Karpas-422 (cell line): ENCODE data around the gene DLG4. TPM values are rescaled to one million over a fixed set of nuclear protein-coding genes. Genes with fewer than 3 reads are reported as not detected.

Source experiments
- DNase-seq: peaks from one replicate; pipeline ENCODE4 v3.0.0-alpha.2; 2015
- H2AFZ ChIP-seq: fragments of 200-600 bp; sonication (generic); 2 replicates; pipeline ENCODE4 v1.6.1; 2014; ENCODE audit warnings: antibody characterized with exemption, low read length, mixed read lengths
- H3K27ac ChIP-seq: fragments of 200-600 bp; sonication (generic); 2 replicates; pipeline ENCODE4 v1.5.1; 2014; ENCODE audit warnings: mild to moderate bottlenecking, low read length, moderate library complexity
- H3K27me3 ChIP-seq: fragments of 200-600 bp; sonication (generic); 2 replicates; pipeline ENCODE4 v1.6.1; 2014; ENCODE audit warnings: low read length, mixed read lengths
- H3K36me3 ChIP-seq: fragments of 200-600 bp; sonication (generic); 2 replicates; pipeline ENCODE4 v1.6.1; 2014; ENCODE audit warnings: low read length, mixed read lengths; ENCODE audit not compliant: insufficient read depth
- H3K4me1 ChIP-seq: fragments of 200-600 bp; sonication (generic); 2 replicates; pipeline ENCODE4 v1.6.1; 2014; ENCODE audit warnings: mild to moderate bottlenecking, low read length, mixed read lengths
- H3K4me2 ChIP-seq: fragments of 200-600 bp; sonication (generic); 2 replicates; pipeline ENCODE4 v1.6.1; 2014; ENCODE audit warnings: low read length, low read depth, mild to moderate bottlenecking; ENCODE audit not compliant: poor library complexity, severe bottlenecking
- H3K4me3 ChIP-seq: fragments of 200-600 bp; sonication (generic); 2 replicates; pipeline ENCODE4 v1.5.1; 2014; ENCODE audit warnings: mild to moderate bottlenecking, antibody characterized with exemption, low read length, mixed read lengths
- H3K79me2 ChIP-seq: fragments of 200-600 bp; sonication (generic); 2 replicates; pipeline ENCODE4 v1.6.1; 2014; ENCODE audit warnings: mild to moderate bottlenecking, low read length, mixed read lengths
- H3K9ac ChIP-seq: fragments of 200-600 bp; sonication (generic); 2 replicates; pipeline ENCODE4 v1.6.0; 2014; ENCODE audit warnings: low read length
- H3K9me2 ChIP-seq: fragments of 200-600 bp; sonication (generic), shearing (Covaris generic); replicated peaks from 2 replicates; pipeline ENCODE4 v1.6.0; 2014; ENCODE audit warnings: mild to moderate bottlenecking, low read length, moderate library complexity; ENCODE audit not compliant: insufficient read depth
- H3K9me3 ChIP-seq: fragments of 300-700, 200-600 bp; sonication (generic); 2 replicates; pipeline ENCODE4 v1.6.1; 2014; ENCODE audit warnings: low read length, mixed read lengths
- H4K20me1 ChIP-seq: fragments of 200-600 bp; sonication (generic); 2 replicates; pipeline ENCODE4 v1.6.1; 2014; ENCODE audit warnings: mild to moderate bottlenecking, antibody characterized with exemption, low read length, low read depth; ENCODE audit not compliant: insufficient read depth
- total RNA-seq: library from RNA; depleted of rRNA; stranded (reverse); fragments of >200 nt; shearing (Covaris generic); gene quantifications from 2 replicates; pipeline ENCODE4 v1.2.3, GENCODE V29; 2014; ENCODE audit warnings: low replicate concordance

DLG4 gene
- total RNA-seq, 1 experiment from 2014 or later, result 8.5 TPM

GRCh38 chr17:7242717-7243452, 23.2 kb upstream of the DLG4 start:
- peak; percentile 97 for DNase-seq
- H3K9me3 ChIP-seq, result no peaks in the 10 kb centered on the region
- H3K9ac ChIP-seq, result peak overlapping the region; percentile 98
- no peaks in the 10 kb centered on the region for H3K9me2 ChIP-seq
- peak overlapping the region; percentile 76 for H3K4me2 ChIP-seq
- H2AFZ ChIP-seq, result peak overlapping the region; percentile 73; the same call in 1 of the 2 replicates
- H3K79me2 ChIP-seq, result peaks cover 39% of the 10 kb centered on the region
- H3K4me1 ChIP-seq, result peaks cover 31% of the 10 kb centered on the region
- peak overlapping the region; percentile 97 for H3K4me3 ChIP-seq
- no peaks in the 10 kb centered on the region for H4K20me1 ChIP-seq
- peaks cover 13% of the 10 kb centered on the region; the same call in 1 of the 2 replicates for H3K36me3 ChIP-seq
- H3K27ac ChIP-seq, result peak overlapping the region; percentile 76
- no peaks in the 10 kb centered on the region for H3K27me3 ChIP-seq

- Histone ChIP-seq H3K4me2 (peak within 1 kb of the TSS; percentile 76), H3K79me2 (peaks cover 37% of the 10 kb centered on the region), H3K27ac (peak within 1 kb of the TSS; percentile 76), H3K9me2 (no peaks in the 10 kb centered on the region), H3K9ac (peak within 1 kb of the TSS; percentile 98), H3K4me3 (peak within 1 kb of the TSS; percentile 97), H3K27me3 (no peaks in the 10 kb centered on the region), H4K20me1 (peaks cover 5% of the 10 kb centered on the region; the same call in 1 of the 2 replicates), H3K4me1 (peaks cover 37% of the 10 kb centered on the region), H3K36me3 (peaks cover 16% of the 10 kb centered on the region; the same call in 1 of the 2 replicates), H3K9me3 (no peaks in the 10 kb centered on the region), H2AFZ (peak within 1 kb of the TSS; percentile 73; the same call in 1 of the 2 replicates)
- peak; percentile 97 for DNase-seq
Observed at GRCh38 chr17:7241783-7242716, 22.4 kb upstream of the DLG4 start, which contains the start of gene GABARAP. GABARAP (minus strand) TSS chr17:7242449; CDS start chr17:7242330, 119 bp downstream.

- H3K4me3 ChIP-seq, result peak overlapping the region; percentile 97
- H3K9me3 ChIP-seq, result no peaks in the 10 kb centered on the region
- H3K4me1 ChIP-seq, result peaks cover 46% of the 10 kb centered on the region
- peak overlapping the region; percentile 76 for H3K4me2 ChIP-seq
- H2AFZ ChIP-seq, result no peak overlapping the region
- H3K27me3 ChIP-seq, result no peaks in the 10 kb centered on the region
- H3K9ac ChIP-seq, result peak overlapping the region; percentile 98
- peaks cover 34% of the 10 kb centered on the region for H3K79me2 ChIP-seq
- no peak for DNase-seq
- no peaks in the 10 kb centered on the region for H3K9me2 ChIP-seq
- H3K27ac ChIP-seq, result peak overlapping the region; percentile 76
- H3K36me3 ChIP-seq, result peaks cover 13% of the 10 kb centered on the region; the same call in 1 of the 2 replicates
- peaks cover 12% of the 10 kb centered on the region; the same call in 1 of the 2 replicates for H4K20me1 ChIP-seq
Observed at GRCh38 chr17:7241090-7241733, 21.6 kb upstream of the DLG4 start.

GRCh38 chr17:7240375-7240774, 20.7 kb upstream of the DLG4 start:
- Histone ChIP-seq H4K20me1 (peaks cover 12% of the 10 kb centered on the region; the same call in 1 of the 2 replicates), H3K27ac (peak overlapping the region; percentile 65), H3K4me3 (peak overlapping the region; percentile 66), H3K36me3 (peaks cover 12% of the 10 kb centered on the region; the same call in 1 of the 2 replicates), H3K9me2 (no peaks in the 10 kb centered on the region), H3K4me2 (peak overlapping the region; percentile 76), H3K4me1 (peaks cover 54% of the 10 kb centered on the region), H3K9ac (peak overlapping the region; percentile 67), H2AFZ (no peak overlapping the region), H3K79me2 (peaks cover 34% of the 10 kb centered on the region), H3K9me3 (no peaks in the 10 kb centered on the region), H3K27me3 (no peaks in the 10 kb centered on the region)
- peak; percentile 67 for DNase-seq

- Histone ChIP-seq H3K4me3 (peak within 1 kb of the TSS; percentile 98), H3K4me2 (peak within 1 kb of the TSS; percentile 90), H3K79me2 (peaks cover 34% of the 10 kb centered on the region), H3K27me3 (no peaks in the 10 kb centered on the region), H3K9ac (peak within 1 kb of the TSS; percentile 100), H2AFZ (0 out of 2 replicates have a peak within 1 kb of the TSS, but pooled peaks have one; percentile 51), H3K9me3 (no peaks in the 10 kb centered on the region), H4K20me1 (peaks cover 12% of the 10 kb centered on the region; the same call in 1 of the 2 replicates), H3K36me3 (peaks cover 12% of the 10 kb centered on the region; the same call in 1 of the 2 replicates), H3K9me2 (no peaks in the 10 kb centered on the region), H3K27ac (peak within 1 kb of the TSS; percentile 94), H3K4me1 (peaks cover 63% of the 10 kb centered on the region)
- peak; percentile 99 for DNase-seq
Observed at GRCh38 chr17:7239091-7240027, 19.7 kb upstream of the DLG4 start, which contains the start of gene PHF23. PHF23 (minus strand) TSS chr17:7239457; CDS start chr17:7239279, 178 bp downstream.

GRCh38 chr17:7238420-7239090, 18.9 kb upstream of the DLG4 start:
- H3K9me2 ChIP-seq, result no peaks in the 10 kb centered on the region
- H3K27me3 ChIP-seq, result no peaks in the 10 kb centered on the region
- H3K36me3 ChIP-seq, result peaks cover 12% of the 10 kb centered on the region; the same call in 1 of the 2 replicates
- H3K9ac ChIP-seq, result peak overlapping the region; percentile 100
- H3K4me2 ChIP-seq, result peak overlapping the region; percentile 90
- H2AFZ ChIP-seq, result no peak overlapping the region
- H3K9me3 ChIP-seq, result no peaks in the 10 kb centered on the region
- peak overlapping the region; percentile 98 for H3K4me3 ChIP-seq
- H3K4me1 ChIP-seq, result peaks cover 63% of the 10 kb centered on the region
- peaks cover 40% of the 10 kb centered on the region for H3K79me2 ChIP-seq
- peak; percentile 78 for DNase-seq
- peaks cover 12% of the 10 kb centered on the region; the same call in 1 of the 2 replicates for H4K20me1 ChIP-seq
- peak overlapping the region; percentile 94 for H3K27ac ChIP-seq
